HG03097 (cell line): ENCODE results near the gene SYPL1.
"Not testable (repeated sequence)": the region's sequence is repeated elsewhere in the genome, so short reads cannot be mapped to it uniquely, and the experiment has no call there.

Experiments used
- ATAC-seq: cut with Tn5 transposase; IDR thresholded peaks from one replicate; pipeline ENCODE4 v1.9.1; 2021; ENCODE audit not compliant: unreplicated experiment, low FRiP score

Gene SYPL1

GRCh38 chr7:106112118-106112971, at the start of gene SYPL1:
Gene SYPL1 (minus strand): TSS chr7:106112312. CDS start chr7:106112208, 104 bp downstream.
- peak; percentile 64 for ATAC-seq

GRCh38 chr7:106155027-106155426, 42.9 kb upstream of the SYPL1 start:
- no peak for ATAC-seq

- ATAC-seq, result no peak
Observed at GRCh38 chr7:106153891-106154449, 41.9 kb upstream of the SYPL1 start.

- ATAC-seq, result no peak
Observed at GRCh38 chr7:106152313-106152665, 40.2 kb upstream of the SYPL1 start.

- ATAC-seq, result no peak
Observed at GRCh38 chr7:106151459-106152312, 39.6 kb upstream of the SYPL1 start.

GRCh38 chr7:106143711-106144337, 31.7 kb upstream of the SYPL1 start:
- no peak for ATAC-seq

- no peak for ATAC-seq
Observed at GRCh38 chr7:106142136-106142535, 30.0 kb upstream of the SYPL1 start.

GRCh38 chr7:106140406-106141173, 28.5 kb upstream of the SYPL1 start:
- ATAC-seq, result no peak

GRCh38 chr7:106139265-106140251, 27.4 kb upstream of the SYPL1 start:
- ATAC-seq, result no peak

- ATAC-seq, result no peak
Observed at GRCh38 chr7:106138776-106139175, 26.7 kb upstream of the SYPL1 start.

- ATAC-seq, result not testable (repeated sequence)
Observed at GRCh38 chr7:106138181-106138580, 26.1 kb upstream of the SYPL1 start.

- no peak for ATAC-seq
Observed at GRCh38 chr7:106134241-106134640, 22.1 kb upstream of the SYPL1 start.

- no peak for ATAC-seq
Observed at GRCh38 chr7:106129291-106129690, 17.2 kb upstream of the SYPL1 start.

- no peak for ATAC-seq
Observed at GRCh38 chr7:106128836-106129235, 16.7 kb upstream of the SYPL1 start.

GRCh38 chr7:106127984-106128780, 16.1 kb upstream of the SYPL1 start:
- ATAC-seq, result no peak

- ATAC-seq, result no peak
Observed at GRCh38 chr7:106126170-106126938, 14.2 kb upstream of the SYPL1 start.

- ATAC-seq, result no peak
Observed at GRCh38 chr7:106125417-106125816, 13.3 kb upstream of the SYPL1 start.
